NB4 (cell line): ENCODE measurements around the gene MFN2.

Experiments
- CTCF ChIP-seq: IDR thresholded peaks from one replicate; pipeline ENCODE4 v1.5.1; 2012; ENCODE audit warnings: low read depth, low read length
- MAX ChIP-seq: IDR thresholded peaks from 2 replicates; pipeline ENCODE4 v1.6.1; 2011; ENCODE audit warnings: low read depth, low read length
- MYC ChIP-seq: IDR thresholded peaks from 2 replicates; pipeline ENCODE4 v1.6.1; 2011; ENCODE audit warnings: low read depth, low read length
- POLR2A ChIP-seq: IDR thresholded peaks from 2 replicates; pipeline ENCODE4 v1.6.1; 2011; ENCODE audit warnings: mild to moderate bottlenecking; ENCODE audit not compliant: insufficient read length; ENCODE audit errors: extremely low read depth

GRCh38 chr1:11989669-11990068 is 9.4 kb downstream of the MFN2 start:
- TF ChIP-seq CTCF (no peak), MAX (no peak), POLR2A (no peak), MYC (no peak)
